Stimulated activated CD4-positive, alpha-beta T cell treated with anti-CD3 and anti-CD28 coated beads, Interleukin-2, amount 100 ng/mL, for 48 hours (primary cell): ENCODE measurements around the gene SPCS1.
"Not testable (repeated sequence)": the region's sequence is repeated elsewhere in the genome, so short reads cannot be mapped to it uniquely, and the experiment has no call there.

ENCODE experiments used
- DNase-seq, 2 donors: peaks; one replicate each; pipeline ENCODE4 v3.0.0-alpha.2; 2020

The SPCS1 gene

GRCh38 chr3:52695798-52696671, 9.9 kb upstream of the SPCS1 start:
- no peak for DNase-seq

GRCh38 chr3:52696830-52697631, 8.9 kb upstream of the SPCS1 start:
- DNase-seq = no peak

- no peak for DNase-seq
Observed at GRCh38 chr3:52697632-52697965, 8.3 kb upstream of the SPCS1 start.

- no peak for DNase-seq
Observed at GRCh38 chr3:52703341-52703740, 2.6 kb upstream of the SPCS1 start.

GRCh38 chr3:52704611-52705437, 1.1 kb upstream of the SPCS1 start:
- peak in 1 of 2 donors; percentile 17 for DNase-seq

GRCh38 chr3:52705438-52705687, 543 bp upstream of the SPCS1 start:
- no peak for DNase-seq

GRCh38 chr3:52707585-52707984, 1.7 kb downstream of the SPCS1 start:
- no peak for DNase-seq

GRCh38 chr3:52710512-52710911, 4.6 kb downstream of the SPCS1 start:
- no peak for DNase-seq

GRCh38 chr3:52712291-52713212, 6.6 kb downstream of the SPCS1 start:
- no peak for DNase-seq

GRCh38 chr3:52714335-52715302, 8.7 kb downstream of the SPCS1 start:
- no peak for DNase-seq

GRCh38 chr3:52715714-52716305, 9.9 kb downstream of the SPCS1 start:
- DNase-seq = no peak

- DNase-seq = no peak
Observed at GRCh38 chr3:52719618-52720017, 13.7 kb downstream of the SPCS1 start.

- DNase-seq = no peak
Observed at GRCh38 chr3:52721002-52721729, 15.3 kb downstream of the SPCS1 start.

GRCh38 chr3:52721730-52722008, 15.8 kb downstream of the SPCS1 start:
- DNase-seq = no peak

- DNase-seq = no peak
Observed at GRCh38 chr3:52722491-52722890, 16.6 kb downstream of the SPCS1 start.

GRCh38 chr3:52723935-52724334, 18.0 kb downstream of the SPCS1 start:
- no peak for DNase-seq

GRCh38 chr3:52724511-52724910, 18.6 kb downstream of the SPCS1 start:
- no peak for DNase-seq

GRCh38 chr3:52728753-52729152, 22.8 kb downstream of the SPCS1 start:
- DNase-seq = not testable (repeated sequence)

GRCh38 chr3:52730681-52731080, 24.8 kb downstream of the SPCS1 start:
- DNase-seq = no peak

- no peak for DNase-seq
Observed at GRCh38 chr3:52731590-52731989, 25.7 kb downstream of the SPCS1 start.
